NCI-H524 treated with DMSO at 0.1 percent for 48 hours (cell line): Measurements from ENCODE around the gene USP49.
A peak's percentile ranks its signal among the peaks of the same experiment; 100 is the strongest.
"Not testable (repeated sequence)": the region's sequence is repeated elsewhere in the genome, so short reads cannot be mapped to it uniquely, and the experiment has no call there.

ENCODE experiments used
- DNase-seq: peaks from one replicate; lab custom pipeline; 2025; lab: John Stamatoyannopoulos, UW

The USP49 gene

DNA sequence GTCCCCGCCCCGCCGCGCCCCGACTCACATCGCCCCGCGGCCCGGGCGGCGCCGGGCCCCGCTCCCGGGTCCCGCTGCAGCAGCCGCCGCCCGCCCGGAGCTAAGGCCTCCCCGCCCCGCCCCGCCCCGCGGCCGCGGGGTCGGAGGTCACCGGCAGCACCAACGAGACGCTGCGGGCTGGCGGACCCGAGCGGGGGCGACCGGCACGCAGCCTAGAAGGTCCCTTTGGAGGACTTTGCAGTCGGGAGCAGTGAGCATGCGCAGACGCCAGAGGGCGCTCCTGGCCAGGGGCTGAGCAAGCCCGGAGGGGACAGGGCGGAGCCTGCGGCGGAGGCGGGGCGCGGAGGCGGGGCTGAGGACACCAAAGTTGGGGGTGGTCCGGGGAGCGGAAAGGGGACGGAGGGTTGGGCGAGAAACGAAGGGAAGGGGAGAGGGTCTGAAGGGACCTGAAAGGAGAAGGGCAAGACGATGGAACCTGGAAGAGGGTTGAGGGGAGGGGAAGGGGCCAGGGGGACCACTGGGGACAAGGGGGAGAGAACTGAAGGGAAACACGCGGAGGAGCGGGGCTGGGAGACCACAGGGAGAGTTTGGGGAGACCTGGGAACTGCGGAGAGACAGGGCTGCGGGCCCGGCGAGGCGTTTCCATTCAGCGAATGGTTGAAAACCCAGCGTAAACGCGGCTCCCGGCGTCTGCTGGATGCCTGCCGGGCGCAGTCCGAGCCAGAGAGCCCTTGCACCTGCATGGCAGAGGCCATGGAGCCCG is 115.2 kb downstream of the USP49 start, which contains the start of gene FRS3:
FRS3 (minus strand) TSS at position 113 of the 763 bp plus-strand sequence. CDS start 2,913 bp downstream, outside the sequence.
- DNase-seq = peak; percentile 45

DNA sequence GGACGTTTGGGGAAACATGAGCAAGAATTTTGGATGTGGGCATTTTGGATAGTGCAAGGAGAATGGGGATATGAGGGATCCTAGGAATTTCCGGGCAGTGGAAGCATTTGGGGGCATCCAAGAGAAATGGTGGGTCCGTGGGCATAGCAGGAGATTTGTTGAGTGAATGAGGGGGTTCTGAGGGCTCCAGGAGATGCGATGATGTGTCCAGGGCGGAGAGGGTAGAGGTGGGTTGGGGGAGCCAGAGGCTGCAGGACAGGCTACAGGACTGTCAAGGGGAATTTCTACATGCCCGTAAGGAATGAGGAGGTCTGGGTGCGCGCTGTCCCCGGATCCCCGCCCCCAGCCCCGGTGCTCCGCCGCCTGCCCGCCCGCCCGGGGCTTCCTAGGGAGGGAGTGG is 115.8 kb downstream of the USP49 start:
- DNase-seq = no peak

- no peak for DNase-seq
Measured at GRCh38 chr6:41778895-41779294, 116.3 kb downstream of the USP49 start.

- DNase-seq = no peak
Measured at GRCh38 chr6:41777551-41778285, 117.5 kb downstream of the USP49 start.

GRCh38 chr6:41775293-41775882 is 119.8 kb downstream of the USP49 start:
- DNase-seq = no peak

DNA sequence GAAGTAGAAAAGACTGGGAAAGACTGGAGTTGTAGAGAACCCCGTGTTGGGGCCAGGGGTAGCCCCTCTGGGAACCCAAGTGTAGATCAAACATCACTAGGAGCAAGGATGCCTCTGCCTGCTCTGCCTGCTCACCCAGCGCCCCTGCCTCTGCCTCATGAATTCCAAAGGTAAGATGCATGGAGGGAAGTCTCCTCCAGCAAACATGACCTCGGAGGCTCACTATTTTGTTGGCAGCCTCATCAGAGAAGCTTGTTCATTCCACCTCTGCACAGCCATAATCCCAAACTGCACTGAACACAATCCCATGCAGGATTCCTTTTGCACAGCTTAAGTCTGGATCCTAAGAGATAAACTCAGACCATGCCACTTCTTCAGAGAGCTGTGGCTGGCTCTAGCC is 120.3 kb downstream of the USP49 start:
- no peak for DNase-seq

GRCh38 chr6:41771058-41771983 is 123.9 kb downstream of the USP49 start:
- no peak for DNase-seq

- no peak for DNase-seq
Measured at GRCh38 chr6:41770381-41771057, 124.7 kb downstream of the USP49 start.

GRCh38 chr6:41769376-41769775 is 125.8 kb downstream of the USP49 start:
- DNase-seq = no peak

GRCh38 chr6:41768545-41769308 is 126.4 kb downstream of the USP49 start:
- no peak for DNase-seq

GRCh38 chr6:41767112-41767833 is 127.9 kb downstream of the USP49 start:
- DNase-seq = no peak

- not testable (repeated sequence) for DNase-seq
Measured at GRCh38 chr6:41766043-41766664, 129.0 kb downstream of the USP49 start.

- DNase-seq = no peak
Measured at GRCh38 chr6:41763470-41763869, 131.7 kb downstream of the USP49 start.

DNA sequence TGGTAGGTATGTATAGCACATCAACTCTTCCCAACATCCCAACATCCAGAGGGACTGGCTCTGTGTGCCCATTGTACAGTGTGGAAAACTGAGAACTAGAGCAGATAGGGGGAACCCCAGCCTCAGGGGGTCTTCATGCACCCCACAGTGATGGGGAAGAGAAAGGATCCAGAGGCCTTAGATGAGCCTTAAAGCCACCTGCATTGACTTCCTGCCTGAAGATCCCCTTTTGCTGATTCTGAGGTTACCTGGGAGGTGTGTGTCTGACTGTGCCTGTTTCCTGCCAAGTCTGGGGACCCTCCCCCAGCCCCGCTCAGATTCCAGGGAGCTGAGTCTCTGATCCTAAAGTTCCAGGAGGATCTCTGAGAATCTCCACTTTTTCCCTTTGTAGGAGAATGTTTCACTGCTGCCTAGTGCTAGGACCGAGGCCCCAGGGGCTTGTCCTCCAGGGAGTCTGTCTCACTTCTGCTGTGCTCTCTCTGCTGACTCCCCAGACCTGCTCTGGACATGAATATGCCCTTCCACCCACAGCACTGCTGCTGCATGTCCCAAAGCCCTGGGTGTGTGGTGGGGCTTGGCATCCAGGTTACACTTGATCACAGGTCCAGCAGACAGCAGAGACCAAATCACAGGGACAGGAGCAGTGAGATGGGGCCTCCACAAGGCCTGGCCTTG is 135.1 kb downstream of the USP49 start:
- no peak for DNase-seq

GRCh38 chr6:41759106-41759904 is 135.9 kb downstream of the USP49 start:
- no peak for DNase-seq

DNA sequence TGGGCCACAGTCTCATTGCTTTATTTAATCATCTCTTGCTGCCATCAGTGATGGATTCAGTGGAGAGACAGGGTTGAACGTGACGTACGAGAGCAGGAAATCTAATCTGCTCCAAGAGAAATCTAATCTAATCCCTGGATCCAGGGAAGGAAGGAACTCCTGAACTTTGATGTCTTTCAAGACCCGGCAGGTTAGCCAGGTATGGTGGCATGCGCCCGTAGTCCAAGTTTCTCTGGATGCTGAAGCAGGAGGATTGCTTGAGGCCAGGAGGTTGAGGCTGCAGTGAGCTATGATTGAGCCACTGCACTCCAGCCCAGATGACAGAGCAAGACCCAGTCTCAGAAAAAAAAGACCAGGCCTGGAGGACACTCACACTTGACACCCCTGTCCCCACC is 136.5 kb downstream of the USP49 start:
- no peak for DNase-seq

DNA sequence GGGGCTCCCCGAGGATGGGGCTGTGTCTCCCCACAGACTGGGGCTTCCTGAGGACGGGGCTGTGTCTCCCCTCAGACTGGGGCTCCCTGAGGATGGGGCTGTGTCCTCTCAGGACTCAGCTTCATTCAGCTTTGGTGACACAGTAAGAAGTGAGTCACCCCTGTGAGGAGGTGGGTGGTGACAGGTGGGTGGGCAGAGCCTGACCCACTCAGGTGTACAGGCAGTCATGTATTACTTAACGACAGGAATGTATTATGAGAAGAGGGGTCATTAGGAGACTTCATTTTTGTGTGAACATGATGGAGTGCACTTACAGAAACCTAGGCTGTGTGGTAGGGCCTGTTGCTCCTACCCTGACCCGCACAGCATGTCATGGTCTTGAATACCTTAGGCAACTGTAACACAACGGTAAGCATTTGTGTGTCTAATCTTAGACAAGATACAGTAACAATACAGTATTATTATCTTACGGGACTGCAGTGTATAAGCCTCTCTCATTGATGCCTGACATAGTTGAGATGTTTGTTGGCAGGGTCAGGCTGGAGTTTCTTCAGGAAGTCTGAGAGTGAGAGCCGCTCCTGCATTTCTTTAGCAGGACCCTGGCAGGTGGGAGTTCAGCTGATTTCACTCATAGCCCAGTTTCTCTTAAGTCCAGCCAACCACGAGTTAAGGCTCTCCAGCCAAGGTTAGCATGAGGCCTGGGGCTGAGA is 137.1 kb downstream of the USP49 start:
- DNase-seq = no peak
